WI38 (cell line): ENCODE results near the gene CRPPA.

ENCODE experiments used
- H3K4me3 ChIP-seq: 2 replicates; pipeline ENCODE4 v1.5.1; 2011; ENCODE audit warnings: low read depth, mild to moderate bottlenecking, control low read depth, low read length
- CTCF ChIP-seq: IDR thresholded peaks from 2 replicates; pipeline ENCODE4 v1.5.1; 2012; ENCODE audit warnings: low read depth, mild to moderate bottlenecking, control low read depth, low read length

The CRPPA gene

GRCh38 chr7:16422103-16422435 lies 731 bp upstream of the CRPPA start:
- H3K4me3 ChIP-seq, result no peak overlapping the region
- TF ChIP-seq CTCF, result no peak

GRCh38 chr7:16420649-16421332 lies 547 bp downstream of the CRPPA start:
- H3K4me3 ChIP-seq, result peak overlapping the region; percentile 58
- TF ChIP-seq CTCF, result no peak

- peak overlapping the region; percentile 58 for H3K4me3 ChIP-seq
- TF ChIP-seq CTCF, result no peak
Measured at GRCh38 chr7:16420329-16420648, 1.0 kb downstream of the CRPPA start.

- no peak for TF ChIP-seq CTCF
- peak overlapping the region; percentile 58 for H3K4me3 ChIP-seq
Measured at GRCh38 chr7:16419859-16420258, 1.5 kb downstream of the CRPPA start.

GRCh38 chr7:16419126-16419525 lies 2.2 kb downstream of the CRPPA start:
- H3K4me3 ChIP-seq, result no peak overlapping the region
- TF ChIP-seq CTCF, result no peak

GRCh38 chr7:16417906-16418305 lies 3.4 kb downstream of the CRPPA start:
- no peak for TF ChIP-seq CTCF

GRCh38 chr7:16416289-16417282 lies 4.8 kb downstream of the CRPPA start:
- no peak overlapping the region for H3K4me3 ChIP-seq
- no peak for TF ChIP-seq CTCF

More at GRCh38 chr7:16417906-16418305, 3.4 kb downstream of the CRPPA start:
- H3K4me3 ChIP-seq, result no peak overlapping the region
